ENCODE measurements around the gene PAX8.
"Not testable (repeated sequence)": the region's sequence is repeated elsewhere in the genome, so short reads cannot be mapped to it uniquely, and the experiment has no call there.

PAX8 gene

GRCh38 chr2:113288117-113288673 lies 9.5 kb upstream of the PAX8 start:
- not testable (repeated sequence) for DNase-seq

GRCh38 chr2:113285816-113286215 lies 7.1 kb upstream of the PAX8 start:
- no peak for DNase-seq

DNA sequence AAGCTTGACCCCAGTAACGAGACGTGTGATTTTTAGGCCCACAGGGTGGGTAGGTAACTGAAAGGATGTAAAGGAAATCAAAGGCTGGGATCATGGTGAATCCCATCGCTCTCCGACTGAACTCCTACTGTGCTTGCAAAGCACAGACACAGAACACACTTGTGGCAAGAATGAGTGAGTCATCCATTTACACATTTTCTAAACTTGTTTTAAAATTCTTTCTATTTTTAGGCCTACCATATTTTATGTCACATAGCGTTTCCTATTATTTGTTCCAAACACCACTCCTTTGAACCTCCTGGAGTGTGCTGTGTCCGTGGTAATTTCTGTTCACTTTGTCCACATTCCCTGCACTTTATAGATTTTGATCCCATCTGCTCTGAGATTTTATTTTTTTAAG lies 6.3 kb upstream of the PAX8 start:
- not testable (repeated sequence) for DNase-seq

- no peak for DNase-seq
Measured at GRCh38 chr2:113284476-113284875, 5.8 kb upstream of the PAX8 start.

- DNase-seq: no peak
Measured at GRCh38 chr2:113283704-113284284, 5.1 kb upstream of the PAX8 start.

- DNase-seq: no peak
Measured at GRCh38 chr2:113282747-113283533, 4.2 kb upstream of the PAX8 start.

GRCh38 chr2:113281910-113282746 lies 3.4 kb upstream of the PAX8 start:
- DNase-seq: no peak

DNA sequence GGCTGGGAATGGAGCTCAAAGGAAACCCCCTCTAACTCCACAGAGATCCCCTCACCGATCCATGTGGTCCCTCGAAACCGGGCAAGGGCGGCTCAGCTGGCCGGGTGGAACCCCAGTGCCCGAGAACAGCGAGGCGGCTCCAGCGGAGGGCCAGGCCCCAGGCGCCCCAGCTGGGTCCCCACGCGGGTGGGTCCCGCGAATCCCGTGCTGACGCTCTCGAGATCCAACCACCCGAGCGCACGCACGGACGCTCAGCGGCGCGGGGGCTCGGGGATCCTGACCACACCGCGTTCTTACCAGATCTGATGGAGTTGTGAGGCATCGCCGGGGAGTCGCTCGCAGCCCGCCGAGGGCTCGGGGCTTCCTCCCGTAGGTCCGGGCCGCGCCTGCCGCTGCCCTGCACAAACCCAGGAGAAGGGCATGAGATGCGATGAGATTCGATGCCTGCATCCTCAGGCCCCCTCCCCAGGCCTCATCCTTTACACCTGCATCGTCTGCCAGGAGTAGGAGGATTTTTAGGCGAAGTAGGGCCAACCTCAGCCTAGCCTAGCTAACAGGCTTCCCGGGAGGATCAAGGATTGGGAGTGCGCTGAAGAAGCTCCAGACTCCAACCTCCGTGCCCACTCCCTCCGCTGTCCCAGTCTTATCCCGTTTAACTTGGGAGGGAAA lies 514 bp downstream of the PAX8 start:
- DNase-seq: no peak

- no peak for DNase-seq
Measured at GRCh38 chr2:113277474-113278072, 1.1 kb downstream of the PAX8 start.

- DNase-seq: no peak
Measured at GRCh38 chr2:113276761-113277425, 1.8 kb downstream of the PAX8 start.

DNA sequence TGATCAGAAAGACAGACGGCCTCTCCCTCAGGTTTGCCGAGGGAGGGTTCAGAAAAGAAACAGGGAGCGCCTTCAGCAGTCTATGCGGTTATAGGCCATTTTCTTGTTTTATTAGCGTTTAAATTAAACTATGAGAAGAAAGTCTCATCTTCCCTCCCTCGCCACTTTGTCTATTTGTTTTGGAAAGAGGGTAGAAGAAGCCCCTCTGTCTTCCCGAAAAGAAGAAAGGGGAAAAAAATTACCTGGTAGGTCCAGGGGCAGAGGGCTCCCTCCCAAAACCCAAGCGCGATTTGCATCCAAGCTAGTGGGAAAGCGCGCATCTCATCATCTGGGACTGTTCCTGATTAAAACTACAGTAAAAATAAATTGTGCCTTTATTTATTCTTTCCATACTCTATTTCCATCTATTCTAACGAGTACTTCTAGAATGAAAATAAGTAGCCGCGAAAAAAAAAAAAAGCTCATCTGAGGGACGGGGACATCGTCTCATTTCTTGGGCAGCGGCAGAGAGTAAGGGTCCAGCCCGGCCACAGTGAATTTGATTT lies 2.4 kb downstream of the PAX8 start:
- DNase-seq: no peak

- no peak for DNase-seq
Measured at GRCh38 chr2:113275556-113276215, 3.0 kb downstream of the PAX8 start.

DNA sequence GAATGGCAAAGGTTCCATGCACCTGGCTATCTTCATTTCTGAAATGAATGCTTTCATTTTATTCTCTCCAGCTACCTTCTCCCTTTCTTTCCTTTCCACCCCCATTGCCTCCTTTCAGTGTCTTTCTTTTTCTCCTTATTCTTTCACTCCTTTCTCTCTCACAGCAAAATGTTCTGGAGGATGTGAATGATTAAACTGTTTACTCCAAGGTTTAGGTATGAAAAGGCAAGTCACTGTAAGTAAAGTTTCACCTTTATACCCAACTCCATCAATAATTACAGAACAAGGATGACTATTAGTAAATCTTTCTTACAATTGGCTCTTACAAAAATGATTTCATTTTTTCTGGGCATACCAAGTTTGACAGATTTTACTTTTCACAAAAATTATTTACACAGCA lies 4.3 kb downstream of the PAX8 start:
- no peak for DNase-seq

GRCh38 chr2:113273981-113274380 lies 4.7 kb downstream of the PAX8 start:
- no peak for DNase-seq

DNA sequence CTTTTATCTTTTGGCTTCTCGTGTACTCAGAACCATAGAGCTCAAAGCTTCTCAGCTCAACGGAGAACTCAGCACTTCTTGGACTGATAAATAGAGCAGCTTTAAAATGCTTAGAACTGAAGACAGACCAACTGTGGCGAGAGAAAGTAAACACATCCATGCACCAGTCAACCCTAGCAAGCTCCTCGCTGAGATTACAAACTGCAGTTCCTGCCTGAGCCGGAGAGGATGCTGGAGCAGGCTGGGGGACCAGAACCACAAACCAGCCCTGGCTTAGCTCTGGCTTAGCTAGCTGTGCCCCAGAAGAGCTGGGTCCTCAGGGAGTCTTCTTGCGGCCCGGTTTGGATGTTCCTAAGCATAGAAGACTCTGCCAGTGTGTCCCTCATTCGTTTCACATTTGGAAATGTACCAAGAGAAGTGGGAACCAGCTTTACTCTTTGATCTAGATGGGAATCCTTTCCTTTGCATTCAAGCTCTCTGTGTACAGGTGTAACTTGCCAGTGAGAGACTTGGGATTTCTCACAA lies 5.6 kb downstream of the PAX8 start:
- DNase-seq: peak; percentile 29

- no peak for DNase-seq
Measured at GRCh38 chr2:113272477-113272876, 6.2 kb downstream of the PAX8 start.

- DNase-seq: no peak
Measured at GRCh38 chr2:113268621-113269360, 9.9 kb downstream of the PAX8 start.

DNA sequence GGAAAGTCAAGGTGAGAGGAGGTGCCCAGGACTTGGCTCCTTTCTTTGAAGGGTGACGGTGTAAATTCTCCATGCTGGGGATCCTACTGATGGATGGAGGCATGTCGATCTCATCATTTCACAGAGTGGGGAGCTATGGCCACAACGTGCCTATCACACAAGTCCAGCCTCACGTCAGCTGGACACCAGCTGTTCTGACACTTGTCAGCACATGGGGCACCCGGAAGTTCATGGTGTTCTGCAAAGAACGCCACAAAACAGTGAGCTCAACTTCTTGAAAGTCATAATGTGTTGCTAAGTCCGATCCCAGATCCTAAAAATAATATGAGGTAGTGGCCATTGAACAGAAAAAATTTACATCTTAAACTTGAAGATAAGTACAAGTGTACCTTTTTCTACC lies 12.3 kb downstream of the PAX8 start:
- no peak for DNase-seq

DNA sequence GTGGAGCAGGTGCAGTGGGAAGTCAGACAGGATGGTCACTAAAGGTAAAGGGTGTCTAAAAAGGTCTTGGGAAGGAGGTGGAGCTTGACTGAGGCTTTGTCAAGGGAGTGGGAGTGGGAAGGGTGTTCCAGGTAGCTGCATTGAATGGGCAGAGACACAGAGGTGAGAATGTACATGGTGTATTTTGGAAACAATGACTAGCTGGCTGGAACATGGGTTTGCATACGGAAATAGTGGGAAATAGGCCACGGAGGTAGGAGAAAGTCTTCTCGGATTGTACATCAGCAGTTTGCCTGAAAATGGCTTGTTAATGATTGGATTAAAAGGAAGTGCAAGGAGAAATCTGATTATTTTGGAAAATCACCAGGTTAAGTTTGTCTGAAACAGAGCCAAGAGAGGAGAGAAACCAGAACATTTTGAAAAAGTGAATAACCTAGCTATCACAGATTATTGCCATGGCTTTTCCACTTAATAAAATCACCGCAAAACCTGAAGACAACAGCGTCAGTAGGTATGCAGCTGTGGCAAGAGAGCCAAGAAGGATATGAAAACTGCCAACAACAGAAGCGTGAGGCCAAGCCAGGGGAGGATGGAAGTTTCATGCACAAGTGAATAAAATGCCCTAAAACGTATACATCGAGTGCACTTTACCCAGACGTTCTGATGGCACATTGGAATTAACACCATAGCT lies 13.9 kb downstream of the PAX8 start:
- DNase-seq: no peak

Measured in CD4-positive, alpha-beta T cell treated with Interleukin-21 for 1 hour (primary cell).